GM18526 (cell line): ENCODE results near the gene PARD3.

Experiments
- POLR2A ChIP-seq: IDR thresholded peaks from 3 replicates; pipeline ENCODE4 v1.6.1; 2011; ENCODE audit not compliant: insufficient read length; ENCODE audit errors: extremely low read depth

Gene PARD3

DNA sequence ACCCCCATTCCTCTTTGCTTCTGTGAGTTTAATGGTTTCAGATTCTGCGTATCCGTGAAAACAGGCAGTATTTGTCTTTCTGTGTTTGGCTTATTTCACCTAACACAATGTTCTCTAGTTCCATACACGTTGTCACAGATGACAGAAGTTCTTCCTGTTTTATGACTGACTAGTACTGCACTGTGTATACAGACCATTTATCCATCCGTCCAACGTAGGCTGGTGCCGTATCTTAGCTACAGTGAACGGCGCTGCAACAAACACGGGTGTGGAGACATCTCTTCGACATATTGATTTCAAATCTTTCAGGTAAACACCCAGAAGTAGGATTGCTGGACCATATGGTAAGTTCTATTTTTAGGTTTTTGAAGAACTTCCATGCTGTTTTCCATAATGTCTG is 181.7 kb downstream of the PARD3 start:
- TF ChIP-seq POLR2A: no peak

DNA sequence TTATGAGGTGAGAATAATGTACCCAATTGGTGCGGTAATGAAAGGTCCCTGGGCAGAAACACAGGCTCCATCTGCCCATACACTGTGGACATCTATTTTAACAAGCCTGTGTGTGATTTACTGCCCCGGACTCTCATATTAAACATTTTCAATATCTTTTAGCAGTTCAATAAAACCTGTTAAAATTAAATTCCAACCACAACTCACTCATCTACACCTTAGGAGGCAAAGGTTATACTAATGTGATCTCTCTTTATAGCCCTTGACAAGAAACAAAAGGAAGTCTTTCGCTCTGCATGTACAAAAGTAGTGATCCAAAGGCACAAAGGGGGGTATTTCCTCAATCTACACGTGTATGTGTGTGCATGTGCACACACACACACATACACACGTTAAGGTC is 186.0 kb downstream of the PARD3 start:
- no peak for TF ChIP-seq POLR2A

DNA sequence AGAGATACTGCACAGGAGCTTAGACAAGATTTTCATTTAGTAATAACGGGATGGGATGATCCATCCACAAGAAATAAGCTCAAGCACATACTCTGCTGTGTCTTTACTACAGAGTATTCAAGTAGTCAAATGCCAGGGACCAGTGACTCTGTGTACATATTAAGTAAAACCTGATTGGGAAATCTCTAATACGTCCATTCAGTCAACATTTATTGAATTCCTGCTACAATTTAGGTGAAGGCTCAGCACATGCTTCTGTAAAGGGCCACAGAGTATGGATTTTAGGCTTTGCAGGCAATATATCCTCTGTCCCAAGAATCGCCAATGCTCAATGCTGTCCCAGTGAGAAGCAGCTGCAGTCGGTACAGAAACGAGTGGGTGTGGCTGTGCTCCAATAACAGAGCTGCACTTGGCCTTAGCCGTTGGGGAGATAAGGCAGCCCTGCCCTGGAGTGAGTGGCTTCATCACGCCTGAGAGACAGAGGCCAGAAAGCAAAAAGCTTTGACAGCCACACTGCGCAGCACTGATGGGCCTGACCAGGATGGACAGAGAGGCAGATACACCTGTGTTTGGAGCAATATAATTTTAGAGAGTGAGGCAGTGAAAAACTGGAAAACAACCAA is 186.8 kb downstream of the PARD3 start:
- no peak for TF ChIP-seq POLR2A

DNA sequence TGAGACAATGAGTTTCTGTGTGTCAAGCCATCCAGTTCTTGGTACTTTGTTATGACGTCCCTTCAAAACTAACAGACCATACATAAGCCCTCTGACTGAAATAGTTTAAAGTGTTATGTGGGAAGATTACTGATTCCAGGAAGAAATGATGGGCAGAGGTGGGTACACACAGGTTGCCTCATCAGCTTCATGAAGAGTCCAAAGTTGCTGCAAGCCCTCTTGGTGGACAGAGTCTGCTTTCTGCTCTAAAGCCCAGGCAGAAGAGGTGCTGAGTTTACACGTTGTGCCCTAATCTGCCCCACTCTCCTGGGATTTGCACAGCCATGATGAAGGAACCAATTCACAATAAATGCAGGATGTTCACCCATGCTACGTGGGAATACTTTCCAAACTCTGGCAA is 187.4 kb downstream of the PARD3 start:
- no peak for TF ChIP-seq POLR2A

DNA sequence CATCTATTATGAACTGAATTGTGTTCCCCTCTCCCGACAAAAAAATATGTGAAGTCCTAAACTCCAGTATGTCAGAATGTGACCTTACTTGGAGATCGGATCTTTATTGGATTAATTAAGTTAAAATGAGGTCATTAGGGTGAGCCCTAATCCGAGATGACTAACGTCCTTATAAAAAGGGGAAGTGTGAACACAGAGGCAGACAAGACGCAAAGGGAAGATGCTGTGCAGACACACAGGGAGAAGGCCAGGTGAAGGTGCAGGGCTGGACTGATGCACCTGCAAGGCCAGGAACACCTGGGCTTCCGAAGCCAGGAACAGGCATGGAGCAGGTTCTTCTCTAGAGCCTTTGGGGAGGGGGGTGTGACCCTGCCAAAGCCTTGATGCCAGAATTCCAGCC is 187.8 kb downstream of the PARD3 start:
- TF ChIP-seq POLR2A: no peak

DNA sequence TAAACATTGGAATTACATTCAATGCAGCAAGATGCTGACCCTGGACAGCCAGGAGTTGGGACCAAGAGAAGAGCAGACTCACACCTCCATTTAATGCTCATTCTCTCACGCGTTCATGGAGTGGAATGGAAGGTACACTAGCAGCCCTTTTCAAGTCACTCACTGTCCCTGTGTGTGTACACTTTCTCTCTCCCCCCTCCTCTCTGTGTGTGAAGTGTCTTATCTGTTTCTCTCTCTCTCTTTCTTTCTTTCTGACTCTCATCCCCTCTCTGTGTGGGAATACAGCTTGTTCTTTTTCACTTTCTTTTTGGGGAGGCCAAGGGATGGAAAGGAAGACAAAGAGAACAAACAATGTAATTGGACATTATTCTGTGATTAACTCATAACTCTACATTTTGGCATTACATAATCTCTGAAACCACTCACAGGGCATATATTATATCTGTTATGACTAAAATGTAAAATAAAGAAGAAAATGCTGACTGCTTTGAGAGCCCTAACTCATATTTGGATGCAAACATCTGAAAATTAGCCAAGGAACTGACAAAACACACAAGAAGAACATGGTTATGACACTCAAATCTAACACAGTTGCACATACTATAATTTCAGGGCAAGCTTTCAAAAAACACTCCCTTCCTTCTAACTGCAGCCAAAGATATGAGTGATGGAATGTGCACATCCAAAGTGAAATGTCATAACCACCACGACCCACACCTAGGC is 188.8 kb downstream of the PARD3 start:
- TF ChIP-seq POLR2A: no peak

DNA sequence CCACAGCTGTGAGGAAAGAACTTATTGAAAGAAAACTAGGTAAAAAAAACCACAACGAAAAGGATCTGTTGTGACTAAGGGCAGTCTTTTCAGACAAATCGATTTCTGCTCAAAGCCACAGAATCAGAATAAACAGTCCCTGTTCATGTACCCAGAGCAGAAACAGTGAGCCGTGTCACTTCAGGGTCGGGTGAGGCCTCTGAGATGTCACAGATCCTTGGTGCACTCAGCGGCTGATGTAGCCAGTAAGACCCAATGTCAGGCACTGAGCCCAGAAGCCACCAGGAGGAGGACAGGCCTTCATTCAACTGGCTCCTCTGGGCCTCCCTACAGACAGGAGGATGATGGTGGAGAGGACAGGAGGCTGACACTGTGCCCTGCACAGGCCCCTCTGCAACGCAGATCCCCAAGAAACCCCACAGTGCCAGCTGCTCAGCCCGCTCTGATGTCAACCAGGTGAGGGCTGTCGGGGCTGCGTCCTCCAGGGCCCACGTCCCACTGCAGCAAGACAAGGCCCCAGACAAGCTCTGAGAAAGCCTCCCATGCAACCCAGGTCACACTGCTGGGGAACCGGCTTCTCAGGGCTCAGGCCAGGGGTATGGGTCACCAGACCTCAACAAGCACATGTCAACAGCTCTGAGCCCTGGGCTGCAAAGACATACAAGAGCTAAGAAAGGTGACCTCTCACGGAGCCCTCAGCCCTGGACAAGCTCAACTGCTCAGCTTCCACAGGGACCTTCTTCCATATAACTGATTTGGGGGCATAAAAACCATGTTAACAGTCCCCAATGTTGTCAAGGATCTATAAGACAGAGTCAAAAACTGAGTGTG is 190.6 kb downstream of the PARD3 start:
- TF ChIP-seq POLR2A: no peak

DNA sequence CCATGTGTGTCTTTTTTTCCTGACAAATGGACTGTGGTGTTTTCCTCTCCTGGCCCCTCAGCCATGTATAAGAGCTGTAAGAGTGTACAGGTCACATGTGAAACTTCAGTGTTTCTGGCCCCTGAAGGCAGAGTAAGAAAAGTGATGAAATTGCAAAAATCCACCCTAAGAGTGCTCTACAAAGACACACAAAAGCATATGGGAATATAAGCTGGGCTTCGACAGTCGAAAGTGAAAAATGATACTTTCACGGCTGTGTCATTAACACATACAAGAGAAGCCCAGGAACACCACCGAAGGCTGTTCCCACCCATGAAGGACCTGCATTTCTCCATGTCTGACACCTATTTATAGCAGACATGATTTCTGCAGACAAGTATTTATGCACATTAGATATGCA is 192.2 kb downstream of the PARD3 start:
- no peak for TF ChIP-seq POLR2A

DNA sequence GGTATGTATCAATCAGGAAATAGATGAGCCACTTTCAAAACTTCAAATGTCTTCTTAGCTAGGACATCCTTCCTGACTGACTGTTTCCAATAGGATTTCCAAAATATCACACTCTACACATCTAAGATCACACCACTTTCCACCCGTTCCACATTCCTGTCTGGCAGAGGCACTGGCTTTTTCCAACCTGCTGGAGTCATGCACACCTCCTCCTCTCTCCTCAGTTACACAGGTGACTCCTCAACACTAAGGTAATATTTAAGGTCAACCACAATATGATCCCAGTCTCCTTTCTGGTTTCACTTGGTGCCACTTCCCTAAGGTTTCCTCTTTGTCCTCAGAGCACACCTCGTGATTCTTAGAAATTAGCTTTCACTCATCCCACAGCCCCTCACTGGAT is 196.5 kb downstream of the PARD3 start:
- TF ChIP-seq POLR2A: no peak

DNA sequence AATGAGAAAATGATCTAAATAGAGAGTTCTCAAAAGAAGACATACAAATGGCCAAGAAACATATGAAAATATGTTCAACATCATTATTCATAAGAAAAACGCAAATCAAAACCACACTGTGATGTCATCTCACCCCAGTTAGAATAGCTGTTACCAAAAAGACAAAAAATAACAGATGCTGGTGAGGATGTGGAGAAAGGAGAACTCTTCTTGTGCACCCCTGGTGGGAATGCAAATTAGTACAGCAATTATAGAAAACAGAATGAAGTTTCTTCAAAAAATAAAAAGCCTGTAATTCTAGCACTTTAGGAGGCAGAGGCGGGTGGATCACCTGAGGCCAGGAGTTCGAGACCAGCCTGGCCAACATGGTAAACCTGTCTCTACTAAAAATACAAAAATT is 199.3 kb downstream of the PARD3 start:
- TF ChIP-seq POLR2A: no peak

DNA sequence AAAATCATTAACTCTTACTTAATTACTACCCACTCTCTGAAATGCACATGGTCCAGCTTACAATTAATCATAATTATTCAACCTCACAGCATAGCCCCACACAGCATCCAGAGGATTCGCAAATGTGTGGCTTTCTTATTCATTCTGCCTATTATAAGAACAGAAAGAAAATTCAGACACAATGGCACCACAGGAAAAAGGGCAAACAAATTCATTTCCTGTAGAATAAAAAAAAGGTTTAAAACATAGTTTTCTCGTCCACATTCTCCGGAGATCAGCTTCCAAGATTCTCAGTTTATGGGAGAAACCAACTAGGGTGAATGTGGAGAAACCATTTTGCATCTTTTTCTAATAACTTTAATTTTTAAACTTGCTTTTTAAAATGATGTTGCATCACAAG is 201.6 kb downstream of the PARD3 start:
- TF ChIP-seq POLR2A: no peak

DNA sequence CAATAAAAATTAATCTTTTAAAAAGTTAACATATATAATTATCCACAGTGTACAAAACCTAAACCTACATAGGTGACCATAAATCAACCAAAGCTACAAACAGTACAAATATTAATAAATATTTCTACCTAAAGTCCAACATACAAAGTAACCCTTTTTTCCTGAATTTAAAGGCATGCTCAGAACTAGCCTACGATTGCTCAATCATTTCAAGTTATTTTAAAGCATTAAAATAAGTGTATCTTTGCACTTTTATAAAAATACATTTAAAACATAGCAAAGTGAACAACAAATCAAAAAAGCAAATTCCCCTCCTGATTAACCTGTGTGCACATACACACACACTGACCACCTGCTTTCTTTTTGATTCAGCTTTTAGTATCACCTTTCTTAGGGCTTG is 202.2 kb downstream of the PARD3 start:
- no peak for TF ChIP-seq POLR2A

DNA sequence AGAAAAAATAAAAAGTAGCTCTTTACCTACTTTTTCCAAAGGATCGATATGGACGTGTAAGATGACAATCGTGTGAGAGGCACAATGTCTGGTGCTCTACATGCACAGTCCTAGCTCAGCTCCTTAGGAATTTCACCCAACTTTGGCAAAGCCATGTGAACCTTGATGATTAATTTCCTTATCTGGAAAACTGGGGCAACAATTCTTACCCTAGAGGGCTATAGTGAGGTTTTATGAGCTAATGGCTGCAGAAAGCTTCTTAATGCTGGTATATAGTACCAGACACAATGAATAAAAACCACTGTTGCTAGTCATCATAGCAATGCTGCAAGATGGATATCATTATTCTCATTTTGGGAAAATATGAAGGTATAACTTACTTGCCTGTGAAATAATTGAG is 202.7 kb downstream of the PARD3 start:
- TF ChIP-seq POLR2A: no peak

DNA sequence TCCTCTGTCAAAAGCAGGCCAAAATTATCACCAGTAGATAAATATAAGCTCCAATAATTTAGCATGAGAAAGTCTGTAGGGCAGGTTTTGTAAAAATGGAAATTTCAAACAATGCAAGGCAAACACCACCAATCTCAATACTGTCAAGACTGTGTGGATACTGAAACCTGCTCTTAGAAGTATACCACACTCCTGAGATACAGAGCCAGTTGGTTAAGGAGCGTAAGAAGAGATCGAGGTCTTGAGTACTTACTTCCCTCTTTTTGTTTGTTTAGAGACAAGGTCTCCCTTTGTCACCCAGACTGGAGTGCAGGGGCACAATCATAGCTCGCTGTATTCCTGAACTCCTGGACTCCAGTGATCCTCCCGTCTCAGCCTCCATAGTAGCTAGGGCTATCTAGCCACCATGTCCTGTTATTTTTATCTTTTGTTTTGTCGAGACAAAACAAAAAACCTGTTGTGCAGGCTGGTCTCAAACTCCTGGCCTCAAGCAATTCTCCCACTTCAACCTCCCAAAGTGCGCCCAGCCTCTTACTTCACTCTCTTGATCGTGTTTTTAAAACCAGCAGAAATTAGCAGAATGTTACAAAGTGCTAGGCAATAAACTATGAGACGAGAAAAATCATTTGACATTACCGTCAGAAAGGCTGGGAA is 205.7 kb downstream of the PARD3 start:
- TF ChIP-seq POLR2A: no peak

DNA sequence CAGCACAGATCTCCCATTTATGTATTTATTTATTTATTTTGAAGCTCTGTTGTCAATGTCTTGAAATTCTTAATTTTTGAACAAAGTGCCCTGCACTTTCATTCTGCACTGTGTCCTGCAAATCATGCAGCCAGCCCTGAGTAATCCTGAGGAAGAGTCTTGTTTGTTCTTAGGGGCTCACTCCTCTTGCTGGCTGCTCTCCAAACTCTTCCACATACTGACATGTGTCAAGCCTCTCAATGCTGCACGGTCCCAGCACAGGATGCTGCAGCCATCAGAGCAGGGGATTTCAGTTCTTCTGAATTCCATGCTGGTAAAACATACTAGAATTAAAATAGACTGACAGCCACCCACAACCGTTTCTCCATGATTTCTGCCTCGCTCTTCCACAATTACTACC is 207.2 kb downstream of the PARD3 start:
- no peak for TF ChIP-seq POLR2A

DNA sequence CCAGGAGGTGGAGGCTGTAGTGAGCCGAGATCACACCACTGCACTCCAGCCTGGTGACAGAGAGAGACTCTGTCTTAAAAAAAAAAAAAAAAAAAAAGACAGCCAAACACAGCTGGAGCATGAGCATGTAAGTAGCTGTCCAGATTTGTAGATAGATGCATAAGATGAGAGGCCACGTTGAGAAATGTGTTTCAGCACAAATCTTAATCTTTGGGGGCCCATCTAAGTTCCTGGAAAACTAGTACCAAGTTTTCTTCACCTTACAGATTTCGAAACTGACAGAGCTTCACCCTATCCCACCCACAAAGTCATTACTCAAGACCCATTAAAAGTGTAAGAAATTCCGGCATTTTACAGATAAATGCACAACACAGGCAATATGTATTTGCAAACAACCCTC is 208.2 kb downstream of the PARD3 start:
- TF ChIP-seq POLR2A: no peak

DNA sequence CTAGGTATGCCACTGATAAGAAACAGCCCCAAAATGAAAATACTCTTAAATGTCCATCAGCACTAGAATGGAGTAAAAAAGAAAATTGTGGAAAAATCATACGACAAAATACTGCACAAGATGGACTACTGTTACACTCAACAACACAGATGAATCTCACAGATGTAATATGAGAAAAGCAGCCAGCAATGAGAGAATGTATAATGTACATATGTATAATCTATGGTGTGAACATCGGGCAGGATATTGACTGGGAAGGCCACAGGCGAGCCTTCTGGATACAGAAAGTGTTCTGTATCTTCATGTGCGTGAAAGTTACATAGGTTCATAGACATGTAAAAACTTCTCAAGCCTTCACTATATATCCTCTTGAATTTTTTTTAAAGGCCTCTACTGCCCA is 212.6 kb downstream of the PARD3 start:
- TF ChIP-seq POLR2A: no peak
